HG03097 (cell line): ENCODE results near the gene ROBO2.

Experiments used
- ATAC-seq: cut with Tn5 transposase; IDR thresholded peaks from one replicate; pipeline ENCODE4 v1.9.1; 2021; ENCODE audit not compliant: unreplicated experiment, low FRiP score

ROBO2 gene

DNA sequence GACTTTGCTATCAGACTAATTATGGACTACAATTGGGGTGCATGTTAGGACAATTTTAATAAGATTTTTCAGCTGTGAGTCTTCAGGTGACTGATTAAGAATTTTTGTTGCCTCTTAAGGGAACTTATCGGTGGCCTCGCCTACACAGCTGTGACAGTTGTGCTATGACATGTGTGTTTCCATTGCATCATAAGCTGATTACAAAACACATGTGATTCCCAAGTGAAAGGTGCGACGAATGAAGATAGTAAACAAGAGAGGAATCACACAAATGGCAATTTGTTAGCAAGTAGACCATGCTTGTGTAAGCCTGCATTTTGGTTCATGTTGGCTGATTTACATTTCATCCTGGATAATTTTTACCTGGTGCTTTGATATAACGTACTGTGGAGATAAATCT, 8.3 kb downstream of the ROBO2 start:
- no peak for ATAC-seq

DNA sequence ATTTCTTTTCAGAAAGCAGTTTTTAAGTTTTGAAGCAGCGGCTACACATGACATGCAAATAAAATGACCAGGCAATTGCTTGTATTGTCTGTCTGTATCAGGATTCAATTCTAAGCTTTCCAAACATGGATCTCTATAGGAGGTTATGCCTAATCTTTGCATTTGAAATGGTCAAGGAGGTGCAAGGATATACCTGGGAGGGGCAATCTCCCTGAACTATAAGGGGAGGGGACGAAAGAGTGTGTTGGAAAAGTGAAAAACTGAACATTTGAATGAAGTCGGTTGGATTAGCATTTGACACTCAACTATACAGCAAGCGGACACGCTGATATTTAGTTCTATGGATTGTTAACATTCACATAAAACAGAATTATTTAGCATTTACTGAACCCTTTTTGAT, 11.7 kb downstream of the ROBO2 start:
- ATAC-seq: no peak

- no peak for ATAC-seq
Measured at GRCh38 chr3:77052051-77052501, 12.2 kb downstream of the ROBO2 start.

DNA sequence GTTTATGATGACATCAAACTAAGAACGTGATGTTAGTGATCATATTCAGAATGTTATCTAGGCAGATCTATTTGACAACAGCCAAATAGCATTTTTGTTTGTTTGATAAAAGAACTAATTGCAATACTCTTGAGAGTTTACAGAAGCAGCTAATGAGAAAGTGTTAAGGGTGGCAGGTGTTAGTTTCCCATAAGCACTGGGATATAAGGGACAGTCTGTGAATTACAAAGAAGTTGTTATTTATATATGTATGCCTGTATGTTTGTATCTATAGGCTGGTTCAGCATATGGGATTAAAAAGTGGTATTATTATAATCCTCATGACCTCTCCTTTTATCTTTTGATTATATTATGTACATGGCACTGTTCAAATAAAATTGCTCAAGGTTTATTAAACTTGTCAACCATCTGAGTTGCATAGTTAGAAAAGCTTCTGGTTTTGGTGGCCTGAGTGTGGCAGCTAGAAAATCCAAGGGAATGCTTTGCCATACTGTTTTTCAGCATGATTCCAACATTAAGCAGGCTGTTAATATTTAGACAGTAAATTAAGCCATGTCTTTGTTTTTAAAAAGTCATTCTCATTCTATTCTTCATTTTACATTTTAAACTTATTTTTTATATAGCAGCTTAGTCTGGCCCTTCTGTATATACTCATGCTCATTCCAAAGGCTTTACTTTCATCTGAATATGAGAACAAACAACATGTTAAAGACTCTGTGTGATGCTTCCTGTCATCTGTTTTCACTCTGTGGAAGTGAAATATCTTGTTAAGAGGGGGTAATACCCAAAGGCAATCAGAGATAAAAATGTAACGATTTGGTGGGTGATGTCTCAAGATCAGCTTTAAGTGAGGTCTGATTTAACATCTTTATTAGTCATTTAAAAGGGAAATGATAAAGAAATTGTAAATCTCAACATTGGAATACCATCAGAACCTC, 13.1 kb downstream of the ROBO2 start:
- no peak for ATAC-seq

GRCh38 chr3:77053795-77054194, 13.9 kb downstream of the ROBO2 start:
- ATAC-seq: no peak

DNA sequence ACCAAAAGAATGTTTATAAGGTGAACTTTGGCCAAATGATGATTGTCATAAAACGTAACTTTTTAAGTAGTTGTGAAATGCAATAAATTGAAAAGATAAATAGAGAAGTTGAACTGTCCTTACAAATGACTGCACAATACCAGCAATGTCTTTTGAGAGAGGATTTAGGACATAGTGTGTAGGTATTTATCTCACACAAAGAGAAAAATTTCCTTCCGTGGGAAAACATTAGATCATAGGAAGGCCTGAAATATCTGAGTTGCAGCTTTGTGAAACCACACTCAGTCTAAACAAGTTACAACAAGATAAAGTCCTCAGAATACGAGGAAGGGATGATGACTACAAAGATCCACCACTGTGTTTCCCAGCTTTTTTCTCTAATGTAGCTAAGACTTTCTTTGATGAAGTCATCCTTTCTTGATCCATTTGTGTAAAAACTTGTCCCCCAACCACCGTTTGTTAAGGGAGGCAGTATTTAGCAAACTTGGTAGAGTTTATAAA, 16.0 kb downstream of the ROBO2 start:
- no peak for ATAC-seq

GRCh38 chr3:77059354-77059753, 19.5 kb downstream of the ROBO2 start:
- no peak for ATAC-seq

DNA sequence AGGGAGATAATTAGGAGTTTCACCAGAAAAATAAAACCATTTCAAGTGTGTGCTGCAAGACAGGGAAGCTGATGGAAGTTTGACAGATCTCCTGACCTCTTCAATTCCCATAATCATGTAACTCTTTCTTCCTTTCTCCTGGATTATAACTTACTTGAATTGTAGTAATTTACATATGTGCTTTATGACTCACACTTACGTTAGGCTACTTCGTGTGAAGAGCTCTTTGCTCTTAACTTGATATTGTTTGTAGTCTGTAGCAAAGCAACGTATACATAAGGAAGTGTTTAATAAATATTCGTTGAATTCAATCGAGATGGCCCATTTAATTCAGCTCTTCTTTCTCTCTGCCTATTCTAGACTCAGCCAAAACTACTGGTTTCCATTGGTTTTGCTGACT, 23.5 kb downstream of the ROBO2 start:
- no peak for ATAC-seq

DNA sequence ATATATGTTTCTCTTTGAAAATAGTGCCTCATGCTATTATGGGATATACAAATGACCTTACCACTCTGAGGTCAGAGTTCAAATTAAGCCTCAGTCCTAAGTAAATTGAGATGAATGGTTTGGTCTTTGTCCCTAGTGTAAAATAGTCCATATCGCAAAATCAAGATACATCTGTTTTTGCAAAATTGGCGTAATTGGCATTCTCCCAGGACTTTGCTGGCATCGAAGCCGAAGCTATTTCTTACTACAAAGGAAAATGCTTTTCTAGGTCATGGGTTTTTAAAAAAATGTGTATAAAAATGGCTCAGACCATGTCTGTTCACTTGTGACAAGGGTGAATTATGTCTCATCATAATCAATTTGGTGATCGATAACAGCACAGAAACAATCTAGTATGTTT, 25.9 kb downstream of the ROBO2 start:
- ATAC-seq: no peak

DNA sequence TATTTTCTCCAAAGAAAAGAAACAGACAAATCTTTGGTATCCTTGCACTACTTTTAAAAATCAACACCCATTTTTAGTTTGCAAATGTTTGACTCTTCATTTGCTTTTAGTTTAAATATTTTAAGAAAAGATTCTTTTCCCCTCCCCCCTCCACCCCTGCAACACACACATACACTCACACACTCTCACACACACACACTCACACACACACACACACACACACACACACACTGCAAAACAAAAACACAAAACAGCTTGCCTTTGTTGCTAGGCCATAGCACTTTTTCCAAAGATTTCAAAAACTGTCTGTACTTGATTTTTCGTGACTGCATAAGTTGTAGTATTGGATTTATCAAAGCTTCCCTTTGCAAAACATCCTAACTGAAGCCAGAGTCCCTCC, 26.9 kb downstream of the ROBO2 start:
- no peak for ATAC-seq

- no peak for ATAC-seq
Measured at GRCh38 chr3:77068808-77069207, 28.9 kb downstream of the ROBO2 start.

GRCh38 chr3:77071364-77071763, 31.5 kb downstream of the ROBO2 start:
- no peak for ATAC-seq

DNA sequence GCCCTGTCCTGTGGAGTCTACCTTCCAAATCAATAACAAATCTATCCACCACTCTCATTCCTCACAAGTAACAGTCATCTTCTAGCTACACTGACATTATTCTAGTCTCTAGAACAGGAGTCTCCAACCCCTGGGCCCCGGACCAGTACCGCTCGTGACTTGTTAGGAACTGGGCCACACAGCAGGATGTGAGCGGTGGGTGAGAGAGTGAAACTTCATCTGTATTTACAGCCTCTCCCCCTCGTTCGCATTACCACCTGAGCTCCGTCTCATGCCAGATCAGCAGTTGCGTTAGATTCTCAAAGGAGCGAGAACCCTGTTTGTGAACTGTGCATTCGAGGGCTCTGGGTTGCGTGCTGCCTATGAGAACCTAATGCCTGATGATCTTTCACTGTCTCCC, 31.9 kb downstream of the ROBO2 start:
- no peak for ATAC-seq

GRCh38 chr3:77072232-77072631, 32.3 kb downstream of the ROBO2 start:
- ATAC-seq: no peak

GRCh38 chr3:77078279-77078678, 38.4 kb downstream of the ROBO2 start:
- no peak for ATAC-seq

DNA sequence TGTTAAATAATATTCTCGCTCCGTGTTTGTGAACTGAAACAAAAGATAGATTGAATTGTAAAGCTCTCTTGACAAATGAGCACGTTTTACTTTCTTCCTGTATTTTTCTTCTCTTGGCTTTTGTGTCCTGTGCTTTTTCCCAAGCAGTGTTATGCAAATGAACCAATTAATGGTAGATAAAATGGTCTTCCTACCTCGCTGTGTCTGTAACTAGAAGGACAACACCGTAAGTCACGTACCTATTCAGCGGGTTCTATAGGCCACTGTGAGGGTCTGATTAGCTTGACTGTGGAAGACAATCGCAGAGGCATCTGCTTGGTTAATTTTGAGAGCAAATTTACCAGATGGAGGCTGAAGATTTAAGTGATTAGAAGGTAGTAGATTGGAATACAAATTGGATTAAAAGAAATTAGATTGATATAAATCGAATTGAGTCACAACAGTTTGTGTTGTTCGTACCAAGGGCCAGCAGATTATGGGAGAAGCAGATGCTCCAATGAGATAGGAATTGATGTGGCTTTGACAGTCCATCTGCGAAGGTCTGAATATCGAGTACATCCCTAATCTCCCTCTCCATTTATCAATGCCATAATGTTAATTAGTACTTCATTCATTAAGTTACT, 40.2 kb downstream of the ROBO2 start:
- no peak for ATAC-seq

GRCh38 chr3:77081240-77081661, 41.4 kb downstream of the ROBO2 start:
- ATAC-seq: no peak

- ATAC-seq: no peak
Measured at GRCh38 chr3:77084511-77084910, 44.6 kb downstream of the ROBO2 start.

GRCh38 chr3:77086408-77086807, 46.5 kb downstream of the ROBO2 start:
- no peak for ATAC-seq

DNA sequence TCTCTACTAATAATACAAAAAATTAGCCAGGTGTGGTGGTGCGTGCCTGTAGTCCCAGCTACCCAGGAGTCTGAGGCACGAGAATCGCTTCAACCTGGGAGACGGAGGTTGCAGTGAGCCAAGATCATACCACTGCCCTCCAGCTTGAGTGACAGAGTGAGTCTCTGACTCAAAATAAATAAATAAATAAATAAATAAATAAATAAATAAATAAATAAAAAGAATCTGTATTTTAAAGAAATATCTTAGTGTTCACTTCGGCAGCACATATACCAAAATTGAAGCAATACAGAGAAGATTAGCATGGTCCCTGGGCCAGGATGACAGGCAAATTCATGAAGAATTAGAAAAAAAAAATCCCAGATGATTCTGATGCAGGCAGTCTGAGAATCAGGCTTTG, 51.9 kb downstream of the ROBO2 start:
- ATAC-seq: no peak

- no peak for ATAC-seq
Measured at GRCh38 chr3:77093101-77093500, 53.2 kb downstream of the ROBO2 start.

- no peak for ATAC-seq
Measured at GRCh38 chr3:77096145-77096544, 56.2 kb downstream of the ROBO2 start.
